Esophagus muscularis mucosa (tissue), 4 donors: Measurements from ENCODE around the gene RRAD. TPM values are rescaled to one million over a fixed set of nuclear protein-coding genes. Genes with fewer than 3 reads are reported as not detected.

Source experiments
- DNase-seq: peaks from one replicate; pipeline ENCODE4 v3.0.0-alpha.2; 2017; ENCODE audit errors: extremely low spot score
- H3K27ac ChIP-seq, 4 donors: fragments of 200-600 bp; sonication (generic); replicated peaks in 1 of 4; 1 replicate in 3 of 4; 2 replicates in 1 of 4; pipeline ENCODE4 v1.5.1; 2016 to 2019; ENCODE audit warnings: mild to moderate bottlenecking in 1 of 4
- H3K27me3 ChIP-seq, 4 donors: fragments of 200-600 bp; sonication (generic); one replicate each; pipeline versions ENCODE4 v1.5.1 to v1.6.0; 2016 to 2019
- H3K36me3 ChIP-seq, 4 donors: fragments of 200-600 bp; sonication (generic); one replicate each; pipeline ENCODE4 v1.5.1; 2016 to 2019
- H3K4me1 ChIP-seq, 4 donors: fragments of 200-600 bp; sonication (generic); one replicate each; pipeline ENCODE4 v1.5.1; 2016 to 2019
- H3K4me3 ChIP-seq, 4 donors: fragments of 200-600 bp; sonication (generic); 1 replicate in 2 of 4; 2 replicates in 2 of 4; pipeline ENCODE4 v1.5.1; 2016 to 2019; ENCODE audit warnings: mild to moderate bottlenecking in 4 of 4, moderate library complexity in 1 of 4
- H3K9me3 ChIP-seq, 4 donors: fragments of 200-600 bp; sonication (generic); 1 replicate in 3 of 4; 2 replicates in 1 of 4; pipeline ENCODE4 v1.5.1; 2016 to 2019
- EP300 ChIP-seq: sonication (generic); formaldehyde crosslinking; IDR thresholded peaks from one replicate; pipeline ENCODE4 v1.6.1; 2017; ENCODE audit warnings: antibody characterized with exemption
- POLR2A ChIP-seq: fragments of 450-650 bp; IDR thresholded peaks from one replicate; pipeline ENCODE4 v1.6.1; 2017; ENCODE audit warnings: antibody characterized with exemption, moderate library complexity, mild to moderate bottlenecking, low read depth
- POLR2AphosphoS5 ChIP-seq, 2 donors: sonication (generic); formaldehyde crosslinking; IDR thresholded peaks; one replicate each; pipeline ENCODE4 v1.6.1; 2017; ENCODE audit warnings: antibody characterized with exemption in 2 of 2
- WGBS: methylation state at CpG from one replicate; pipeline ENCODE4 v1.1.5; 2018; 5-methylcytosine and 5-hydroxymethylcytosine counted together
- intact Hi-C: fragments of 100-400 bp; cut with DNase I; formaldehyde crosslinking; loops from one replicate; pipeline ENCODE4 v1.15.1; 2023
- total RNA-seq, 4 donors: library from RNA; depleted of rRNA; stranded (reverse); fragments of >200 nt; gene quantifications; one replicate each; pipeline versions ENCODE4 v1.1.0 to v1.2.1, GENCODE V29; 2016
- TF ChIP-seq, protein P1 (sequence below), 3 experiments: fragments of 200-600 bp in 2 of 3; fragments of 450-650 bp in 1 of 3; sonication (generic) in 2 of 3; IDR thresholded peaks; one replicate each; pipeline ENCODE4 v1.5.1; 2017 to 2019; ENCODE audit warnings: antibody characterized with exemption in 3 of 3, mild to moderate bottlenecking in 2 of 3, moderate library complexity in 1 of 3

RRAD gene
- total RNA-seq, 4 donors from 2014 or later: 36.4 to 64.9 (median 55.4) TPM

DNA sequence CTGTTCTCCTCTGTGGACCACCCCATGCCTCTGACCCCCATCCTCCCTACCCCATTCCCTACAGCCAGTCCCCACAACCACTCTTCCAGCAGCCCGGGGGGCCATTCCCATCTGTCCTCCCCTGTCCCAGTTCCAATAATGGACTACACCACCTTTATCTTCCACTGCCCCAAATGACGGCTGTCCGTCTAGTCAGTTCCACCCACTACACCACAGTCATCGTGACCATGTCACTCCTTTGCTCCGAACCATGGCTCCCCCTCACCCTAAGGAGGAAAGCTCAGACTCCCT lies 29.7 kb downstream of the RRAD start:
- no peaks in the 10 kb centered on the region for H3K9me3 ChIP-seq
- peaks cover 23 to 43% (median 37%) of the 10 kb centered on the region in 4 donors for H3K4me1 ChIP-seq
- intact Hi-C loops: loop anchor here (1.0 to 5.0 kb wide), 2 partner anchors 34 to 262 kb away; partner anchors contain the start of genes FBXL8 and TRADD
- H3K27me3 ChIP-seq: no peaks in the 10 kb centered on the region
- H3K36me3 ChIP-seq: no peaks in the 10 kb centered on the region
- no peak overlapping the region for H3K4me3 ChIP-seq
- DNase-seq: no peak
- TF ChIP-seq POLR2A (no peak), POLR2AphosphoS5 (IDR thresholded peaks at IDR 0.05) (no peak), EP300 (no peak)
- TF ChIP-seq, protein P1, sequence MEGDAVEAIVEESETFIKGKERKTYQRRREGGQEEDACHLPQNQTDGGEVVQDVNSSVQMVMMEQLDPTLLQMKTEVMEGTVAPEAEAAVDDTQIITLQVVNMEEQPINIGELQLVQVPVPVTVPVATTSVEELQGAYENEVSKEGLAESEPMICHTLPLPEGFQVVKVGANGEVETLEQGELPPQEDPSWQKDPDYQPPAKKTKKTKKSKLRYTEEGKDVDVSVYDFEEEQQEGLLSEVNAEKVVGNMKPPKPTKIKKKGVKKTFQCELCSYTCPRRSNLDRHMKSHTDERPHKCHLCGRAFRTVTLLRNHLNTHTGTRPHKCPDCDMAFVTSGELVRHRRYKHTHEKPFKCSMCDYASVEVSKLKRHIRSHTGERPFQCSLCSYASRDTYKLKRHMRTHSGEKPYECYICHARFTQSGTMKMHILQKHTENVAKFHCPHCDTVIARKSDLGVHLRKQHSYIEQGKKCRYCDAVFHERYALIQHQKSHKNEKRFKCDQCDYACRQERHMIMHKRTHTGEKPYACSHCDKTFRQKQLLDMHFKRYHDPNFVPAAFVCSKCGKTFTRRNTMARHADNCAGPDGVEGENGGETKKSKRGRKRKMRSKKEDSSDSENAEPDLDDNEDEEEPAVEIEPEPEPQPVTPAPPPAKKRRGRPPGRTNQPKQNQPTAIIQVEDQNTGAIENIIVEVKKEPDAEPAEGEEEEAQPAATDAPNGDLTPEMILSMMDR (IDR thresholded peaks at IDR 0.05): no peak
- 93% methylated on average over 5 of the region's 5 CpGs for WGBS
- H3K27ac ChIP-seq: peak overlapping the region in 1 of 4 donors; percentile 33

DNA sequence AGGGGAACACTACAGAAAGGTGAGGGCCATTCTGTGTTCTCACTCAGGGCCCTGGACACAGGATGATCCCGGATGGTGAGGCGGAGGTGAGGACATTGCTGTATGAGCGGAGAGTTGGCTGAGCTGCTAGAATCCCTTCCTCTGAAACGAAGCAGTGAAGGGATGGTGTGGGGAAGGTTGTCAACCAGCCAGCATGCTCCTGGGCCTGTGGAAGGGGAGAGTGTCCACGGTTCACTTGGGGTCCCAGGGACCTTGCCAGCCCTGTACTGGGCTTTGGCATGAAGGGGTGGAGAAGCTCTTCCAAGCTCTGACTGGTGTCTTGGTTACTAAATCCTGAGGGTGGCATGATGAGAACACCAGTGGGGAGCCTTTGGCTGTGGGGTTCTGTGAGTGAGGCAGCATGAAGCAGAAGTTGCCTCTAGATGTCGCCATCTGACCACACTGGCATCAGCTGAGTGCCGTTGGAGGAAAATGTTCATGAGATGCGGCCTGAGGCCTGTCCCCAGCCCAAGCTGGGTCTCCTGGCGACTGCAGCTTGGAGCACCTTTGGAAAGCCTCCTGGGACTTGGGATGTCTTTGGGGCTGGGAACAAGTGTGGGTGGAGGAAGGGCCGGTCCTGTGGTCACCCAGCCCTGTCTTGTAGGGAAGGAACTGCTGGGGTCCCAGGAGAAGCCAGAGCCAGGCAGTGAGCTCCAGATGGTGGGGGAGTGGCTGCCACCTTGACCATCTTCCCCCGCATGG lies 30.2 kb downstream of the RRAD start:
- TF ChIP-seq POLR2AphosphoS5 (IDR thresholded peaks at IDR 0.05): peak in 1 of 2 donors; percentile 53
- TF ChIP-seq, protein P1 (IDR thresholded peaks at IDR 0.05): peak; percentile 76 to 86 (median 84)
- TF ChIP-seq EP300: no peak
- no peak overlapping the region for H3K4me3 ChIP-seq
- WGBS: 37% methylated on average over 8 of the region's 11 CpGs
- intact Hi-C loops: loop anchor here (1.0 to 5.0 kb wide), 2 partner anchors 34 to 262 kb away; partner anchors contain the start of genes FBXL8 and TRADD
- peak overlapping the region in 1 of 4 donors; percentile 33 for H3K27ac ChIP-seq
- no peaks in the 10 kb centered on the region for H3K9me3 ChIP-seq
- peaks cover 17 to 37% (median 32%) of the 10 kb centered on the region in 4 donors for H3K4me1 ChIP-seq
- DNase-seq: no peak
- no peaks in the 10 kb centered on the region for H3K36me3 ChIP-seq
- H3K27me3 ChIP-seq: no peaks in the 10 kb centered on the region

DNA sequence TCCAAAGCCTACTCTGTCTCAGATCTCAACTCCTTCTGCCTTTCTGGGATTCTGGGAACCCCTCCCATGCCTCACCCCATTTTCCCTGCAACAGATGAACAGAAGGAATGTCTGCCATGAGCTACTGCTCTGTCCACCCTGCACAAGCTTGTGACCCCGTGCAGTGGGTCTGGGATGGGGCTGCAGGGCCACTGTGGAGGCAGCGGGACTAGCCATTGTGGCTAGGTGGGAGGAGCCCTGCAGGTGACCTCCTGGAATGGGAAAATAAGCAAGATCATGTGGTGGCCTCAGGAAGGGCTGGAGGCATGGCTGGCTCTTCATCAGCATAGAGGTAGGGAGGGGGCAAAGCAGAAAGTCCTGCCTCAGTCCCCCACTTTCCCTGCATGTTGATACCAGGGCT lies 31.3 kb downstream of the RRAD start:
- TF ChIP-seq EP300: no peak
- no peak for TF ChIP-seq POLR2AphosphoS5 (IDR thresholded peaks at IDR 0.05)
- no peak for TF ChIP-seq POLR2A
- TF ChIP-seq, protein P1 (IDR thresholded peaks at IDR 0.05): no peak
- H3K36me3 ChIP-seq: no peaks in the 10 kb centered on the region
- no peak for DNase-seq
- WGBS: 66% methylated on average over 2 of the region's 2 CpGs
- H3K27me3 ChIP-seq: no peaks in the 10 kb centered on the region
- peaks cover 7 to 27% (median 22%) of the 10 kb centered on the region in 4 donors for H3K4me1 ChIP-seq
- no peaks in the 10 kb centered on the region for H3K9me3 ChIP-seq
- no peak overlapping the region for H3K27ac ChIP-seq
- H3K4me3 ChIP-seq: no peak overlapping the region
- intact Hi-C loops: no loop called here

DNA sequence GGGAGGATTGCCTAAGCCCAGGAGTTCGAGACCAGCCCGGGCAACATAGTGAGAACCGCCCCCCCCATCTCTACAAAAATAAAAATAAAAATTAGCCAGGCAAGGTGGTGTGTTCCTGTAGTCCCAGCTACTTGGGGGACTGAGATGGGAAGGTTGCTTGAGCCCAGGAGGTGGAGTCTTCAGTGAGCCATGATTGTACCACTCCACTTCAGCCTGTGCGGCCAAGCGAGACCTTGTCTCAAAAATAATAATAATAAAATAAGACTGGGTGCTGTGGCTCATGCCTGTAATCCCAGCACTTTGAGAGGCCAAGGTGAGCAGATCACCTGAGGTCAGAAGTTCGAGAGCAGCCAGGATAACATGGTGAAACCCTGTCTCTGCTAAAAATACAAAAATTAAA lies 33.5 kb downstream of the RRAD start:
- Histone ChIP-seq H3K4me3 (no peak overlapping the region), H3K27ac (no peak overlapping the region), H3K9me3 (no peaks in the 10 kb centered on the region), H3K27me3 (no peaks in the 10 kb centered on the region), H3K4me1 (peaks cover 0 to 9% (median 4%) of the 10 kb centered on the region in 4 donors), H3K36me3 (peaks cover 0 to 6% (median under 1%) of the 10 kb centered on the region in 4 donors)
- no peak for TF ChIP-seq EP300
- no peak for TF ChIP-seq POLR2AphosphoS5 (IDR thresholded peaks at IDR 0.05)
- TF ChIP-seq, protein P1 (IDR thresholded peaks at IDR 0.05): no peak
- no peak for TF ChIP-seq POLR2A
- intact Hi-C loops: no loop called here
- no peak for DNase-seq
- WGBS: 90% methylated on average over 6 of the region's 6 CpGs

DNA sequence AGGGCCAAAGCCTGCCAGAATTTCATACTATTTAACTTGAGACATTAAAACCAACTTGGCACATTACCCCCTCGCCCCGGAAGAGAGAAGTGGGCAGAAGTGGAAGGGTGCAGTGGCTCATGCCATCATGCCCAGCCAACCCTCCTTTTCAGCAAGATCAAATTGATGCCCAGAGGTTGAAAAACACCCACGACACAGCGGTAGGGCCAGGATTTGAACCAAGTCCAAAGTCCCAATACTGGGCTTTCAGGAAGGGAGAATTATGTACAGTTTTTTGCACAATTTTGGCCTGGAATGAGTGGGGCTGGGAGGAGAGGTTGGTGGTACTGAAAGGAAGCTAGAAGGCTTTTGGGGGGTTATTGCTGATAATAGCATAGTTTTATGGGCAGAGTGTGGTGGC lies 34.0 kb downstream of the RRAD start:
- DNase-seq: no peak
- Histone ChIP-seq H3K27me3 (no peaks in the 10 kb centered on the region), H3K9me3 (no peaks in the 10 kb centered on the region), H3K4me1 (peaks cover 0 to 9% (median 4%) of the 10 kb centered on the region in 4 donors), H3K27ac (no peak overlapping the region), H3K36me3 (peaks cover 0 to 10% (median 3%) of the 10 kb centered on the region in 4 donors), H3K4me3 (no peak overlapping the region)
- intact Hi-C loops: no loop called here
- WGBS: 84% methylated on average over 4 of the region's 4 CpGs
- TF ChIP-seq, protein P1 (IDR thresholded peaks at IDR 0.05): no peak
- no peak for TF ChIP-seq POLR2AphosphoS5 (IDR thresholded peaks at IDR 0.05)
- no peak for TF ChIP-seq EP300
- TF ChIP-seq POLR2A: no peak
